NCI-H2107 treated with DMSO at 0.1 percent for 48 hours (cell line): ENCODE results near the gene ARSA.

Source experiments
- DNase-seq: peaks from one replicate; lab custom pipeline; 2025; ENCODE audit not compliant: unreplicated experiment; lab: John Stamatoyannopoulos, UW

ARSA gene

GRCh38 chr22:50581031-50581949, 46.7 kb downstream of the ARSA start:
- no peak for DNase-seq

DNA sequence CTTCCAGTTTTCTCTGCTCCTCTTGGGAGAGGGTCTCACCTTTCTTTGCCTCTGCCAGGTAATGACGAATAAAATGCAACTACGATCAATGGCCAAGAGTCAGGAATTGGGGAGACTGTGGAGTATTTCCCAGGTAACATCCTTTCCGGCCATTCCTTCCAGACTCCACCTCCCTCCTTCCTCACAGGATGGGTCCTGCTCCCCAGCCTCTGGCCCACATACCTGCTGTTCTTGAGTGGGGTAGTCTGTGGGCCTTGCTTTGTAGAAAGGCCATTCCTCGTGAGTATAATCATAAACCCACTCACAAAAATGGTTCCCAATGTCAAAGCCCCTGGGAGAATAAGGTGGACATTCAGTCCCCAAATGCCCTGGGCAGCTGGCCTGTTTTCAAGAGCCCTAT, 48.2 kb downstream of the ARSA start:
- no peak for DNase-seq

GRCh38 chr22:50578776-50579310, 49.1 kb downstream of the ARSA start:
- no peak for DNase-seq

DNA sequence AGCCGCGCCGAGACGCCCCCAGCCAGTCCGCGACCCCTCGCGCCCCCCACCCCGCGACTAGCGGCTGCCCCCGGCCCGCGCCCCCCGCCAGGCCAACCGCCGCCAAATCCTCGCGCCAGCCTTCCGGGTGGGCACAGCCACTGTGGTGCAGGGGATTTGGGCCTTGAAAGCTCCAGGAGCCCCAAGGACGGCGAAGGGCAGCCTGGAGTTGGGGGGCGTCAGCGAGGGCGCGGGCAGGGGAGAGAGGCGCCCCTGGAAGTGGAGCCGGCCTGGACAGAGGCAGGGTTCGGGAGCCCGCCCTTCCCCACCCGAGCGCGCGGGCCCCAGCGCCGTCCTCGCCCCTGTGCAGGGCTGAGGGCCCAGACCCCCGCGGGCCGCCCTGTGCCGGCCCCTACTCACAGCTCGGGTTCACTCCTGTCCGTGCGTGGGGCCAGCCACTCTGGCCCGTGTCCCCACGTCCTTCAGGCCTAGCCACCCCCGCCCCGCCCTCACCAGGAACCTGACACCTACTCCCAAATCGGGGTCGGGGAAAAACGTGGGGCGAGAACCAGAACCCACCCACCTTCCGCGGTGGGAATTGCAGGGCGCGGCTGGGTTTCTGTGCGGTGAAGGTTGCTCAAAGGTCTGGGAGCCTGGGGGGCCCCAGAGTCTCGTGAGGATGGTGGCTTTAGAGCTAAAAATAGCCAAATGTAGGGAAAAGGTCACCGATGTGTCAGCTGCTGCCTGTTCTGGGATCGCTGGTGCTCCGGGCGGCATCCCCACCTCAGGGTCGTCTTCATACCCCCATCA, 49.8 kb downstream of the ARSA start, which contains the start of gene CPT1B:
TSS of gene CPT1B (minus strand) at position 441 of the 789 bp plus-strand sequence. CDS start 512 bp downstream, outside the sequence.
- no peak for DNase-seq

DNA sequence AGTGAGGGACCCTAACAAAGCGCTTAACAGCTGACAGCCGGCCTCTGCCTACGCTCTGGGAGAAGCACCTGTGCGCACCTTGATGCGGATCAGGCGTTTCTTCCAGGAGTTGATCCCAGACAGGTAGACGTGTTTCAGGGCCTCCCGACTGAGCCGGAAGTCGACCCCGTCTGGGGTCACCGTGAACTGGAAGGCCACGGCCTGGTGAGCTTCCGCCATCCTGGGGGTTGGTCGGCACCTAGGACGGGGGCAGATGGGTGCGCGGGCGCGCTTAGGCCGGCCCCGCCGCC, 50.3 kb downstream of the ARSA start:
- no peak for DNase-seq

DNA sequence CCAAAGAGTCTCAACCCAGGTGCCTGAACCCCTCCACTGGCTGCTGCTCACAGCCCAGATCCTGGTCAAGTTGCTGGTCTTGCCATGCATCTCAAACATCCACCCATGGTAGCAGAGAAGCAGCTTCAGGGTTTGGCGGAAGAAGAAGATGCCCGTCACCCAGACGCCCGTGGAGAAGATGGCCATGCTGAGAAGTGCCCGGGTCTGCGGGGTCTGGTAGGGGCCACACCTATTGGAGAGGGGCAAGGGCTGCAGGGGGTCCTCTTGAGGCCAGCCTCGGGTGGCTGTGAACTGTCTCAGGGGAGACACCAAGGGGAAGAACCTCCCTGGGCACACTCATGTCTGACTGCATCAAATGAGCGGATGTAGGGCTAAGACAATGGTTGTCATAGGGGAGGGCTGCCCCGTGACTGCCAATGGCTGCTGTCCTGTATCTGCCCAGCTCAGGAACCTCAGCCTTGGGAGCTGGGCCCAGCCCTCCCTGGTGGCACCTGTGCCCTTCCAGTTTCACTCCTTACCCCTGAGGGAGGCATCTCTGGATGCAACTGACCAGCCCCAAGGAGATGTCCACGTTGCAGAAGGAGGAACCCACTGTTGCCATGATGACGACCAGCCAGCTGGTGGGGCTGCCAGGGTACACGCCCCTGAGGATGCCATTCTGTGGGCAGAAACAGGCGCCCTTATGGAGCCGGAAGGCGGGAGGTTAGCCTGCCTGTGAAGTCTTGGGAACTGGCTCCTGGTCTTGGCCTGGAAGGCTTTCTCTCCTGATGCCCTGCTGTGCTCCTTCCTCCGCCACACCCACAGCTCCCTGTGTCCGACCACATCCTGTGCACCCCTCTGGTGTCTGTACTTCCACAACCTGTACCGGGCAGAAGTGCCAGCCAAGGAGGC, 50.9 kb downstream of the ARSA start:
- DNase-seq: no peak

DNA sequence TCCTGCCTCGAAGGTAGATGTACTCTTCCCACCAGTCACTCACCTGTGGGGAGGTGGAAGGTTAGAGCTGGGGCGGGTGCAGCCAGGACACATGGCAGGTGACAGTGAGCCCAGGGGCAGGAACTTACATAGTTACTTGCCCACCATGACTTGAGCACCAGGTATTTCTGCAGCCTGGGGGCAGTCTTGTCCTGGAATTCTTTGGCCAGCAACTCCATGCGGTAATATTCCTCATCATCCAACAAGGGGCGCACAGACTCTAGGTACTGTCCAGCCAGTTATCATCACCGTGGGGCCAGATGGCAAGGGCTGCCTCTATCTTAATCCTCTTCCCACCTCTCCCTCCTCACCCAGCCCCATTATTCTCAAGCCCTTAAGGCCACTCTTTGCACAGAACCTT, 51.9 kb downstream of the ARSA start:
- DNase-seq: no peak

DNA sequence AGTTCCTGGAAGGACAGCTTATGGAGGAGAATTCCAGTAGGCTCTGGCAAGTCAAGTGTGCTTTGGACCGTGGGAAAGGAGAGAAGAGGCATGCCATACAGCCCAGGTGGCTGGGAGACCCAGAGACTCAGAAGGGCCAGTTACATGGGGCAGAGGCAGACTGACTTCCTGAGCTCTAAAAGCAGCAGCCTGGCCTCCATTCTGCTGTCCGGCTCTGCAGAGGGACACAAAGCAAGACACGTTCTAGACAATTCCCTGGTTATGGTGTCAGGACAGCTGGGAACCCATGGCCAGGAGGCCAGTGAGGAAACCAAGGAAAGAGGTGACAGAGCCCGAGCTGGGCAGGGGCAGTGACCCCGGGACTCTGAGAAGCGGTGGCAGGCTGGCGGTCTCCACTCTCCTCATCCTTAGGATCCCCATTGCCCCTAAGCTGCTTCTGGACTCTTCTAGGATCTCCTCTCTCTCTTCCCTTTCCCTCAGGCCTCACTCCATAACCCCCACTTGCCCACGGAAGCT, 52.5 kb downstream of the ARSA start:
- no peak for DNase-seq
